NCI-H2196 (cell line): ENCODE data around the gene TNNI3.
A peak's percentile ranks its signal among the peaks of the same experiment; 100 is the strongest.
"Not testable (repeated sequence)": the region's sequence is repeated elsewhere in the genome, so short reads cannot be mapped to it uniquely, and the experiment has no call there.

Experiments used
- DNase-seq: peaks from one replicate; lab custom pipeline; 2025; ENCODE audit not compliant: unreplicated experiment; lab: John Stamatoyannopoulos, UW

Gene TNNI3

DNA sequence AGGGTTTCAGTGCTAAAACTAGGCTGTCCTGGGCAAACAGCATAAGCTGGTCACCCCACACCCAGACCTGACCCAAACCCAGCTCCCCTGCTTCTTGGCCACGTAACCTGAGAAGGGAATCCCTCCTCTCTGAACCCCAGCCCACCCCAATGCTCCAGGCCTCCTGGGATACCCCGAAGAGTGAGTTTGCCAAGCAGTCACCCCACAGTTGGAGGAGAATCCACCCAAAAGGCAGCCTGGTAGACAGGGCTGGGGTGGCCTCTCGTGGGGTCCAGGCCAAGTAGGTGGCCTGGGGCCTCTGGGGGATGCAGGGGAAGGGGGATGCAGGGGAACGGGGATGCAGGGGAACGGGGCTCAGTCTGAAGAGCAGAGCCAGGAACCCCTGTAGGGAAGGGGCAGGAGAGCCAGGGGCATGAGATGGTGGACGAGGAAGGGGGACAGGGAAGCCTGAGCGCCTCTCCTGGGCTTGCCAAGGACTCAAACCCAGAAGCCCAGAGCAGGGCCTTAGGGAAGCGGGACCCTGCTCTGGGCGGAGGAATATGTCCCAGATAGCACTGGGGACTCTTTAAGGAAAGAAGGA is 42.9 kb downstream of the TNNI3 start:
- DNase-seq: no peak

GRCh38 chr19:55113570-55114039 is 43.9 kb downstream of the TNNI3 start:
- peak; percentile 61 for DNase-seq

GRCh38 chr19:55112777-55113569 is 44.6 kb downstream of the TNNI3 start:
- no peak for DNase-seq

DNA sequence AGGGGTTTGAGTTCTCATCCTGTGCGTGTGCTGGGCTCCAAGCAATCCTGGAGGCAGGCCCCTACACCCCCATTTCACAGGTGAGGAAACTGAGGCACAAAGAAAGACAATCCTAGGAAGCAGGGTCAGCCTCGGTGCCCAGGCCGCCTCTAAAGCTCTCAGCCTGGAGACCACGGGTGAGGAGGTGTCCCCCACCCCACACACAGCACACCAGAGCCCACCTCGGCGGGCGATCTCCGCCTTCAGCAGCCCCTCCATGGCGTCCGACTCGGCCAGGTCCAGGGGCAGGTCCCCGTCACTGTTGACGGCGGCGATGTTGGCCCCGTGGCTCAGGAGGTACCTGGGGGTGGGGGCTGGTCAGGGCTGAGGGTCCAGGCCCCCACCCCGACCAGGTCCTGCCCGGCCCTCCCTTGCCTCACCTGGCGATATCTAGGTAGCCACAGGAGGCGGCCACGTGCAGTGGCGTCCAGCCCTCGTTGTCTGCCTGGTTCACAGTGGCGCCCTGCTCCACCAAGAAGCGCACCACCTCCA is 45.2 kb downstream of the TNNI3 start:
- no peak for DNase-seq

GRCh38 chr19:55111238-55111831 is 46.2 kb downstream of the TNNI3 start:
- DNase-seq: no peak

GRCh38 chr19:55109527-55110291 is 47.8 kb downstream of the TNNI3 start:
- no peak for DNase-seq

DNA sequence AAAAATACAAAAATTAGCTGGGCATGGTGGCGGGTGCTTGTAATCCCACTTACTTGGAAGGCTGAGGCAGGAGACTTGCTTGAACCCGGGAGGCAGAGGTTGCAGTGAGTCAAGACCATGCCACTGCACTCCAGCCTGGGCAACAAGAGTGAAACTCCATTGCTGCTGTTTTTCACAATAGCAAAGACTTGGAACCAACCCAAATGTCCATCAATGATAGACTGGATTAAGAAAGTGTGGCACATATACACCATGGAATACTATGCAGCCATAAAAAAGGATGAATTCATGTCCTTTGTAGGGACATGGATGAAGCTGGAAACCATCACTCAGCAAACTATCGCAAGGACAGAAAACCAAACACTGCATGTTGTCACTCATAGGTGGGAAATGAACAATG is 50.3 kb downstream of the TNNI3 start:
- not testable (repeated sequence) for DNase-seq

DNA sequence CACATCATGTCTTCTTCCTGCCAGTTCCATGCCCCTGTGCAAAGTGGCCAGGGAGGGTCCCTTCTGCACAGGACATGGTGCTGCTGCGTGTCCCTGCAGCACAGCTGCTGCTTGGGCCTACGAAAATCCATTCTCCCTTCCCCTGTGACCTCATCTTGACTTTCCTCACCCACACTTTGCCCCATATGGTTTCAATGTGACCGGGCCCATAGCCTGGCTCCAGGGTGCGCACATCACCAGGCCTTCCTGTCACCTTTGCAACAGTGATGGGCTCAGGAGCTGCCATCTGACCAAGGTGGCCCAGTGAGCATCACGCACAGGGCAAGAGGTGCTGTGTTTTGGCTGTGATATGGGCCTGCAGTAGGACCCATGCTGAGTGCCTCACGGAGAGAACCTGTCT is 50.9 kb downstream of the TNNI3 start:
- no peak for DNase-seq

DNA sequence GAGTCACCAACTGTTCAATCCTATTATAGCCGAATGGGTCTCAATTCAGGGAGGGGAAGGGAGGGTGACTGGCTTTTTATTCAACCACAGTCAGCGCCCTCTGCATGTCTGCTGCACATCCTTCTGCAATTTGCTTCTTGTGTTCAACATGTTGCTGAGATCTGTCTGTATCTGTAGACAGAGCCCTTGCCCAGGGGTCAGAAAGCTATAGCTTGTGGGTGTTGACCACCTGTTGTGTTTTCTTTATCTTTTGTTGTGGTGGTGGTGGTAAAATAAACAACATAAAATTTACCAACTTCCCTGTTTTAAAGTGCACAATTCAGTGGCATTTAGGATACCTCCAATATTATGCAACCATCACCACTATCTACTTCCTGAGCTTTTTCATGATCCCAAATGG is 52.3 kb downstream of the TNNI3 start:
- DNase-seq: no peak

DNA sequence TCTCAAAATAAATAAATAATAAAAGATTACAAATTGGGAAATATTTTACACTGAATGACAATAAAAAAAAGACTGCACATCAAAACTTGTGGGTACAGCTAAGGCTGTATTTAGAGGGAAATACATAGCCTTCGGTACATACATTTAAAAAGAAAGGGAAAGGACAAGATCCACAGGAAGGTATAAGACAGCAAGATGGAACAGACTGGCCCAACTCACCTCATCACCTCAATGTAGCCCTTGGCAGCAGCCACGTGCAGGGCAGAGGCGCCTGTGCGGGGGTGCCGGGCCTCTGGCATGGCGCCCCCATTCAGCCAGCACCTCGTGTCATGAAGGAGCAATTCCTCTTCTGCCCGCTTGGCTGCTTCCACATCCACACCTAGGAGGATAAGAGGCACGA is 54.3 kb downstream of the TNNI3 start:
- no peak for DNase-seq
